K562 (cell line): ENCODE measurements around the gene LGALS12. TPM values are rescaled to one million over a fixed set of nuclear protein-coding genes. Genes with fewer than 3 reads are reported as not detected.
"Not testable (repeated sequence)": the region's sequence is repeated elsewhere in the genome, so short reads cannot be mapped to it uniquely, and the experiment has no call there.

Source experiments
- ATAC-seq: fragments of 200-7000 bp; cut with Tn5 transposase; 3 replicates; pipeline ENCODE4 v1.9.1; 2020; ENCODE audit warnings: moderate library complexity
- BruUV-seq: library from RNA; stranded (reverse); fragments of 400-500 nt; replicated peaks from 2 replicates; lab custom pipeline; 2021; lab: Mats Ljungman, UMichigan
- CTCF ChIA-PET: fragments of 300-600 bp; formaldehyde crosslinking; extraction: SDS; loops from one replicate; lab custom pipeline; 2021; ENCODE audit warnings: low intra/inter-chr PET ratio; lab: Yijun Ruan, JAX
- POLR2A ChIA-PET: fragments of 300-600, 350-650 bp; sonication (Branson Sonifier 250); formaldehyde crosslinking; extraction: SDS; loops from one replicate; lab custom pipeline; 2021; ENCODE audit warnings: antibody characterized with exemption, inconsistent platforms; lab: Yijun Ruan, JAX
- DNase-seq, 4 experiments: peaks; one replicate each; pipeline versions ENCODE4 v3.0.0 to v3.0.0-alpha.2; 2011 to 2018; ENCODE audit warnings: low spot score in 3 of 4, mixed read lengths in 3 of 4; ENCODE audit errors: extremely low read depth in 1 of 4
- FAIRE-seq: peaks from 2 replicates; lab custom pipeline; 2011; peaks lifted over from hg19 to GRCh38; lab: Jason Lieb, UNC
- H2AFZ ChIP-seq: 2 replicates; pipeline ENCODE4 v1.6.0; 2011; ENCODE audit warnings: low read depth, low read length, control low read depth, inconsistent platforms
- H3K27ac ChIP-seq: fragments of 200-600 bp; 3 replicates; pipeline ENCODE4 v1.8.0; 2011; ENCODE audit warnings: low read depth, mild to moderate bottlenecking, control low read depth, inconsistent platforms, low read length, moderate library complexity, mixed read lengths; ENCODE audit errors: extremely low read depth
- H3K27me3 ChIP-seq, 2 experiments: fragments of 300-600 bp in 1 of 2; 2 replicates in 1 of 2; 3 replicates in 1 of 2; pipeline versions ENCODE4 v1.6.0 to v1.8.0; 2011; ENCODE audit warnings: inconsistent platforms in 2 of 2, low read length in 2 of 2, mild to moderate bottlenecking in 1 of 2, mixed read lengths in 1 of 2, moderate library complexity in 1 of 2; ENCODE audit not compliant: control insufficient read depth in 2 of 2, insufficient read depth in 2 of 2
- H3K36me3 ChIP-seq: fragments of 300-600 bp; 3 replicates; pipeline ENCODE4 v1.8.0; 2011; ENCODE audit warnings: mild to moderate bottlenecking, low read length, inconsistent platforms; ENCODE audit not compliant: control insufficient read depth, insufficient read depth
- H3K4me1 ChIP-seq, 2 experiments: fragments of 200-600 bp in 1 of 2; replicated peaks in 1 of 2; 2 replicates in 1 of 2; 3 replicates in 1 of 2; pipeline versions ENCODE4 v1.5.1 to v1.8.0; 2011; ENCODE audit warnings: inconsistent platforms in 2 of 2, low read length in 2 of 2, mild to moderate bottlenecking in 1 of 2, mixed read lengths in 1 of 2, moderate library complexity in 1 of 2; ENCODE audit not compliant: control insufficient read depth in 2 of 2, insufficient read depth in 2 of 2
- H3K4me2 ChIP-seq: 2 replicates; pipeline ENCODE4 v1.6.1; 2011; ENCODE audit warnings: low read length, control low read depth, inconsistent platforms, mixed read lengths; ENCODE audit not compliant: insufficient read depth
- H3K4me3 ChIP-seq: fragments of 200-600 bp; sonication (generic), shearing (Covaris generic); 2 replicates; pipeline ENCODE4 v1.5.1; 2016; ENCODE audit warnings: control low read depth, inconsistent platforms
- H3K79me2 ChIP-seq: fragments of 200-600 bp; 3 replicates; pipeline ENCODE4 v1.8.0; 2011; ENCODE audit warnings: low read length, inconsistent platforms; ENCODE audit not compliant: control insufficient read depth, insufficient read depth
- H3K9ac ChIP-seq, 2 experiments: 2 replicates each; pipeline versions ENCODE4 v1.6.0 to v1.6.1; 2011; ENCODE audit warnings: low read depth in 2 of 2, low read length in 2 of 2, control low read depth in 1 of 2, inconsistent platforms in 1 of 2, mild to moderate bottlenecking in 1 of 2, mixed read lengths in 1 of 2; ENCODE audit not compliant: insufficient read depth in 1 of 2
- H3K9me1 ChIP-seq: one replicate; pipeline ENCODE4 v1.6.0; 2011; ENCODE audit warnings: inconsistent platforms, mild to moderate bottlenecking, low read length, moderate library complexity; ENCODE audit not compliant: control insufficient read depth, insufficient read depth
- H3K9me3 ChIP-seq: replicated peaks from 2 replicates; pipeline ENCODE4 v1.5.1; 2011; ENCODE audit warnings: low read depth, low read length, inconsistent platforms; ENCODE audit not compliant: control insufficient read depth, insufficient read depth
- H4K20me1 ChIP-seq: replicated peaks from 2 replicates; pipeline ENCODE4 v1.6.1; 2011; ENCODE audit warnings: low read length, inconsistent platforms, mixed read lengths; ENCODE audit not compliant: control insufficient read depth, insufficient read depth
- DEAF1 ChIP-seq: fragments of 450-650 bp; formaldehyde crosslinking; IDR thresholded peaks from 2 replicates; pipeline ENCODE4 v1.4.0; 2020; ENCODE audit warnings: mild to moderate bottlenecking, moderate library complexity
- GTF2F1 ChIP-seq: IDR thresholded peaks from 2 replicates; pipeline ENCODE4 v1.6.1; 2011; ENCODE audit warnings: low read depth, low read length, improper control_type of control experiment
- MIER1 ChIP-seq: fragments of 450-650 bp; IDR thresholded peaks from 2 replicates; pipeline ENCODE4 v1.6.1; 2016; ENCODE audit warnings: antibody characterized with exemption, mild to moderate bottlenecking, low read depth
- TEAD1 ChIP-seq, 2 experiments: fragments of 450-650 bp in 1 of 2; sonication (generic) in 1 of 2; formaldehyde crosslinking; IDR thresholded peaks; 2 replicates each; pipeline versions ENCODE4 v1.4.0 to v1.8.0; 2020 to 2022; ENCODE audit warnings: mild to moderate bottlenecking in 2 of 2, missing genetic modification reagents in 1 of 2
- ZNF609 ChIP-seq: sonication (generic); formaldehyde crosslinking; IDR thresholded peaks from 2 replicates; pipeline ENCODE4 v1.8.1; 2023; ENCODE audit warnings: missing genetic modification reagents, mild to moderate bottlenecking, borderline replicate concordance
- WGBS: fragments of 100-300 bp; shearing (Covaris generic); methylation state at CpG from one replicate; pipeline ENCODE4 v1.1.6; 2016; ENCODE audit warnings: low coverage, mixed read lengths; ENCODE audit not compliant: insufficient coverage; ENCODE audit errors: missing lambda C conversion rate; 5-methylcytosine and 5-hydroxymethylcytosine counted together
- in situ Hi-C: fragments of 300-500 bp; cut with MboI; formaldehyde crosslinking; loops from 4 replicates; pipeline ENCODE4 v1.15.0; 2018; ENCODE audit warnings: inconsistent platforms, mixed read lengths
- intact Hi-C: fragments of 100-400 bp; cut with micrococcal nuclease; formaldehyde crosslinking; loops from 2 replicates; pipeline ENCODE4 v1.14.2; 2022
- polyA plus RNA-seq, 8 experiments: library from polyadenylated mRNA; depleted of rRNA in 4 of 8; stranded (reverse) in 5 of 8; unstranded in 3 of 8; fragments of >200 nt; fragmentation: Nextera tagmentation in 2 of 8; fragmentation: Illumina TruSeq in 1 of 8; extraction: Ambion mirVana in 2 of 8; extraction: Trizol in 1 of 8; gene quantifications; 2 replicates each; pipeline versions ENCODE4 v1.2.1 to v1.2.3, GENCODE V29; 2011 to 2014; ENCODE audit warnings: inconsistent platforms in 1 of 8, missing spikeins in 1 of 8
- total RNA-seq, 7 experiments: library from RNA; depleted of rRNA in 6 of 7; stranded (reverse); fragments of >200 nt in 6 of 7; fragmentation: Illumina TruSeq in 2 of 7; extraction: Trizol in 2 of 7; gene quantifications; 2 replicates each; pipeline versions ENCODE4 v1.2.1 to v1.2.3, GENCODE V29; 2011 to 2021; ENCODE audit warnings: low replicate concordance in 1 of 7

The LGALS12 gene
- total and polyA plus RNA-seq, 9 of the 15 experiments (the other 6 are each of a cell fraction or from before 2014, with no cell fraction given), result 0.66 to 8.0 (median 5.0) TPM

GRCh38 chr11:63550156-63550700, 44.3 kb downstream of the LGALS12 start:
- H3K36me3 ChIP-seq, H3K9ac ChIP-seq, H3K79me2 ChIP-seq, BruUV-seq, H3K9me1 ChIP-seq, H3K4me2 ChIP-seq, H3K4me3 ChIP-seq, H2AFZ ChIP-seq, H3K9me3 ChIP-seq, H3K27me3 ChIP-seq, H4K20me1 ChIP-seq, in situ Hi-C loops, ATAC-seq, CTCF ChIA-PET, H3K27ac ChIP-seq, DNase-seq, intact Hi-C loops, H3K4me1 ChIP-seq, FAIRE-seq: not testable (repeated sequence)
- POLR2A ChIA-PET, result interaction anchor here (1.2 to 1.5 kb wide), 2 partner anchors 10 to 17 kb away, joined by 3 to 5 read pairs; no protein-coding TSS in a partner anchor
- WGBS, result 67% methylated on average over 13 of the region's 31 CpGs

GRCh38 chr11:63551091-63551888, 45.4 kb downstream of the LGALS12 start:
- H3K9ac ChIP-seq, result 0 out of 4 replicates have a peak overlapping the region, but pooled peaks of 1 of the 2 experiments have one; percentile 36
- FAIRE-seq (no peak), DNase-seq (no peak), ATAC-seq (no peak)
- in situ Hi-C loops (no loop called here), intact Hi-C loops (no loop called here)
- no peaks in the 10 kb centered on the region for H4K20me1 ChIP-seq
- no peak overlapping the region for H3K4me2 ChIP-seq
- H3K4me1 ChIP-seq, result peaks cover 0 to 10% of the 10 kb centered on the region in 2 experiments; a peak in 3 of 5 replicates
- no peaks in the 10 kb centered on the region for H3K79me2 ChIP-seq
- H3K36me3 ChIP-seq, result no peaks in the 10 kb centered on the region
- H3K27me3 ChIP-seq, result no peaks in the 10 kb centered on the region
- TSS peak; percentile 98 for BruUV-seq
- ChIA-PET POLR2A (interaction anchor here (0.7 to 1.2 kb wide), 3 partner anchors 12 to 18 kb away, joined by 3 to 5 read pairs (median 4); partner anchors contain the start of genes PLAAT2 and PLAAT4), CTCF (no interaction called here)
- no peak overlapping the region for H3K27ac ChIP-seq
- no peaks in the 10 kb centered on the region for H3K9me3 ChIP-seq
- 85% methylated on average over 15 of the region's 27 CpGs for WGBS
- H3K4me3 ChIP-seq, result no peak overlapping the region
- 0 out of 2 replicates have a peak overlapping the region, but pooled peaks have one; percentile 44 for H2AFZ ChIP-seq
- H3K9me1 ChIP-seq, result no peaks in the 10 kb centered on the region
- TF ChIP-seq MIER1 (no peak), ZNF609 (CRISPR knock-in tag) (no peak), TEAD1 (CRISPR knock-in tag; IDR thresholded peaks at IDR 0.05) (no peak), GTF2F1 (no peak), DEAF1 (no peak)
